MV-4-11 (cell line): ENCODE results near the gene GABRA5.
A peak's percentile ranks its signal among the peaks of the same experiment; 100 is the strongest.
"Not testable (repeated sequence)": the region's sequence is repeated elsewhere in the genome, so short reads cannot be mapped to it uniquely, and the experiment has no call there.

Experiments
- DNase-seq: peaks from one replicate; lab custom pipeline; 2025; lab: John Stamatoyannopoulos, UW

GABRA5 gene

GRCh38 chr15:26866298-26867199 is at the start of gene GABRA5:
TSS of gene GABRA5 (plus strand) at chr15:26867062. CDS start at chr15:26869249, 2,187 bp downstream.
- no peak for DNase-seq

DNA sequence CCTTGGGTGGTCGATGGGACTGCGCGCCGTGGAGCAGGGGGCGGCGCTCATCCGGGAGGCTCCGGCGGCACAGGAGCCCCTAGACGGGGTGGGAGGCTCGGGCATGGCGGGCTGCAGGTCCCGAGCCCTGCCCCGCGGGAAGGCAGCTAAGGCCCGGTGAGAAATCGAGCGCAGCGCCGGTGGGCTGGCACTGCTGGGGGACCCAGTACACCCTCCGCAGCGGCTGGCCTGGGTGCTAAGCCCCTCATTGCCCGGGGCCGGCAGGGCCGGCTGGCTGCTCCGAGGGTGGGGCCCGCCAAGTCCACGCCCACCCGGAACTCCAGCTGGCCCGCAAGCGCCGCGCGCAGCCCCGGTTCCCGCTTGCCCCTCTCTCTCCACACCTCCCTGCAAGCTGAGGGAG is 35.7 kb upstream of the GABRA5 start:
- DNase-seq = not testable (repeated sequence)

GRCh38 chr15:26831951-26832350 is 34.9 kb upstream of the GABRA5 start:
- no peak for DNase-seq

DNA sequence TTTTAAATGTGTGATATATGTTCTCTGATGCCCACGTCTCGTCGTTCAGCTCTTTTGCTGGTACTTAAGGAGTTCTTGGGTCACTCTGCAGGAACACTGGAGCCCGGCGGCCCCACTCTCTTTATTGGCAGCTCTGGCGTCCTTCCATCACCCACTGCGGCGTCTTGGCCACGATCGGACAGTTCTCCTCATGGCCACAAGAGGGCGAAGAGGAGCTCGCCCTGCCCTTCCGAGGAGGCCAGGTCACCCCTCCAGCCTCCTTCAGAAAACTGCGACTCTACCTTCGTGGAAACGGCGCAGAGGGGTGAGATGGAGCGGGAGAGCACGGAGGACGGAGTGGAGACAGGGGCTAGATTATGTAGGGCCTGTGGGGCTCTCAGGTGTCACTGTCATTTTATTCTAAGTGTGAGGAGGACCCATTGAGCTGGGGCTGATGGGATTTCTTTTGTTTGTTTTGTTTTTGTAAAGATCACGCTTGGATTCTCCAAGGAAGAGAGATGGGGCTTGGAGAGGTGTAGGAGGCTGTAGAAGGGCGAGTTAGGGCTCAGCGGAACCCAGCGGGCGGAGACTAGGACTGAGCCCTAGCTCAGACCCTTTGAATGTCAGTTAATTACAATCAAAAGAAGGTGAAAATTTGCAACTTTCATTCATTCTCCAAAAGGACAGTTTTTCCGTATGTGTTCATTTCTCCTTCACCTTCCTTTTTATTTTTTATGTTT is 28.0 kb upstream of the GABRA5 start:
- no peak for DNase-seq

GRCh38 chr15:26841514-26841913 is 25.3 kb upstream of the GABRA5 start:
- DNase-seq = no peak

- DNase-seq = no peak
Observed at GRCh38 chr15:26841941-26842340, 24.9 kb upstream of the GABRA5 start.

DNA sequence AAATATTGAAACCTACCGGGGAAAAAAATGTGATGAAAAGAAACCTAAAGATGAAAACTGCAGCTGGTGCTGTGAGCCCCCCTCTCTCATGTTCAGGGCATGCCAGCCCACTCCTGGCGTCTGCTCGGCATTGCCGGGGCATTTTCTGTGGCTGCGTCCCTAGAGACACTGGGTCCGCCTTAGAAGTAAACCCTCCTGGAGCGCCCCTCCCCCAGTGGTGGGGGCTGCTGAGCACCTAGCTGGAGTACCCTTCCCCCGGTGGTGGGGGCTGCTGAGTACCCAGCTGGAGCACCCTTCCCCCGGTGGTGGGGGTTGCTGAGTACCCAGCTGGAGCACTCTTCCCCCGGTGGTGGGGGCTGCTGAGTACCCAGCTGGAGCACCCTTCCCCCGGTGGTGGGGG is 24.5 kb upstream of the GABRA5 start:
- no peak for DNase-seq

DNA sequence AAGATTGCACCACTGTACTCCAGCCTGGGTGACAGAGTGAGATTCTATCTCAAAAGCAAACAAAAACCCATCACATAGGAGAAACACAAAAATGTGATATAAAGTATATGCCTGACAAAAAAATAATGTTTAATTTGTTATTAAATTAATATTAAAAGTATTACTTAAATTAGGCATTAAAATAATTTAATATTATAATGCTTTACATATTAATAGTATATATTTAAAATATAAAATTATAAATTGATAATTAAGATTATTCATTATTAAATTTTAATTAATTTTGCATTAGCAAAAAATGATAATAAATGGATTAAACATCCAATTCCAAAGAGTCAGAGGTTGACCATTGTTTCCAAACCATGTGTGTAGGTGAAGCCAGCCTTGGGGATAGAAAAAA is 22.0 kb upstream of the GABRA5 start:
- no peak for DNase-seq

GRCh38 chr15:26848498-26848897 is 18.4 kb upstream of the GABRA5 start:
- DNase-seq = peak; percentile 73

DNA sequence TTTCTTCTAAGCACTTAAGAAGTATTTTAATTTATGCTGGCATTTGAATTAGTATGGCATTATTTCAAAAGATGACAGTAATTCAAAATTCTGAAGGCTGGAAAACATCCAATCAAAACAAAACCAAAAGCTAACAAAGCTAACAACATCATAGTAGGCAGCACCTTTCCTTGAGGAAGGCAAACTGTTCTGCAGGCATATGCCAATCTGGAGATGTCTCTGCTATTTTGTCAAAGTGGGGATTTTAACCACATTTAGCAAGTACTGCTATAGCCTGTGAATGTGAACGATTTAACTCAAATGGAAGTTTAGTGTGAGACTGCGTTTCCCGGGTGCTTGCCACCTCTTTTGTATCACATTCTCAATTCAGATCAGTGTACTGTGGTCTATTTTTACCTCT is 16.7 kb upstream of the GABRA5 start:
- DNase-seq = no peak

DNA sequence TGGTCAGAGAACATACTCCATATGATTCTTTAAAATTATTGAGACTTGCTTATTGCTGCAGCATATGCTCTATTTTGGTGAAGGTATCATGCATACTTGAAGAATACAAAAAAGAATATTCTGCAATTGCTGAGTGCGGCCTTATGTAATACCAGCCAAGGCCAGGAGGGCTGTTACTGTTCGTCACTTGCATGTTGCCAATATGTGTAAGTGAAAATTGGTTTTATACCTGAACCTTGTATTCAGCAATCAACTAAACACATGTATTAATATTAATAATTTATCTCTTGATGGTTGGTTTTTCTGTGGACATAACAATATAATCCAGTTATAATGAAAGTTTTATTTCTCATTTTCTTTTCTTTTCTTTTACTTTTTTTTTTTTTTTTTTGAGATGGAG is 13.9 kb upstream of the GABRA5 start:
- no peak for DNase-seq

- DNase-seq = no peak
Observed at GRCh38 chr15:26854435-26854834, 12.4 kb upstream of the GABRA5 start.

- DNase-seq = peak; percentile 74
Observed at GRCh38 chr15:26864664-26865191, 2.1 kb upstream of the GABRA5 start.

DNA sequence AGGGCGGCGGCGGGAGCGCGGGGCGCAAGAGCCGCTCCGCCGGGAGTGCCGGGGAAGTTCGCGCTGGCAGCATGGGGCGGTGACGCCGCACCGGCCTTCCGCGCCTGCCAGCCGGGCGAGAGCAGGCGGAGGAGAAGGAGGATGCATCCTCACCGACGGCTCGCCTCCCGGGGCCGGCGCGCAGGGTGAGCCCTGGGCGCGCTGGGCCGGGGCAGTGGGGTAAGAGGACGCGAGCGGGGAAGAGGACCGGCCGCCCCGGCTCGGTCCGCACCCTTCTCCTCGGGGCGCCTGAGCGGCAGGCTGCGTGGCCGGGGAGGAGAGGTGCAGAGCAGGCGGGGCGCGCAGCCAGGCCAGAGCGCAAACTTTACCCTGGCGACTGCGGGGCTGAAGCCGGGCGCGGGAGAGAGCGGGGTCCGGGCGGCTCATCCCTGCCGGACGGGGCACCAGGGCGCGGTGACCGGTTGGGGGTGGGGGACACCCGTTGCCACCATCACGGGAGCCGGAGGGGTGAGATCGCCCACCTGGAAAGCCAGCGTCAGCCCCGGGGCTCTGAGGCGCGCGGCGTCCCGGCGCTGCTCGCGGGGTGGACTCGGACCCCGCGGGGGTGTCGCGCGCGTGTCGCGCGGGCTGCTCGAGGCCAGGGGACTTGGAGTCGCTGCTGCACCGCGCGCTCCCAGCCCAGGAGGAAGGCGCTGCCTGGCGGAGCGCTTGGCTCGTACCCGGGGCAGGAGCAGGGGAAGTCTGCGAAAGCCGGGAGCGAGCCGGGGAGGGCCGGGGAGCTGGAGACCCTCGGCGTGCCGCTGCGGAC is 542 bp downstream of the GABRA5 start:
- no peak for DNase-seq

GRCh38 chr15:26868029-26868685 is 1.3 kb downstream of the GABRA5 start:
- DNase-seq = no peak

DNA sequence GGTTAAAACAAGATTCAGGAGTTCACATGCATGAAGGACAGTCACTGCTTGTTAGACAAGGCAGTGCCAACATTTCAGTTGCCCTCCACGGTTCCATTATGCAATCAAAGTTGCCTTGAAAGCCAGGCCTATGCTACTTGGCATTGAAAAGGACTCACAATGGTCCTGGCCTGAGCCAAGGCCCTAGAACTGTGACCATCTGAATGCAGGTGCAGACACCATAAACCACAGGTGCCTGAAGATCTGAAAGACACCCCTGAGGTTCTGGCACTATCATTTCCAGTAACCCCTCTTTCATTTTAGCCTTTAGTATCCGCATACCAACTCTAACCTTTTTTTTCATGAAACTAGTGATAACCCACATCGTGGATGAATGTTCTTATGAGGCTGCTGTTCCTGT is 2.8 kb downstream of the GABRA5 start:
- DNase-seq = no peak

DNA sequence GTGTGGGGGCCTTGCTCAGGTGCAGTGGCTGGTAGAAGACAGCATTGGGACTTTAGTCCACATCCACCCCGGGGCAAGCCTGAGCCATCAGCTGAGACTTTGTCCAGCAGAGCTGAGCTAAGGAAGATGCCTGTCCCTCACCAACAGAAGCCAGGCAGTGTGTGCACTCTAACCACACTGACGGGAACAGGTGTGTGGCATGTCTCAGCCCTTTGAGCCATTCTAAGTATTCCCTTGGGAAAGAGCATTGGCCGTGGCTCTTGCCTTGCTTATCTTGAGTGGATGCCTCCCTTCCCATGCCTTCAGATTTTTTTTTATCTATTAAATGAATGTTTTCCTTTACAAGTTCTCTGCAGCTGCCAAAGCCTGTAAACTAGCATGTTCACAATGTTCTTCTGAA is 3.5 kb downstream of the GABRA5 start:
- no peak for DNase-seq

GRCh38 chr15:26872206-26872605 is 5.3 kb downstream of the GABRA5 start:
- no peak for DNase-seq

DNA sequence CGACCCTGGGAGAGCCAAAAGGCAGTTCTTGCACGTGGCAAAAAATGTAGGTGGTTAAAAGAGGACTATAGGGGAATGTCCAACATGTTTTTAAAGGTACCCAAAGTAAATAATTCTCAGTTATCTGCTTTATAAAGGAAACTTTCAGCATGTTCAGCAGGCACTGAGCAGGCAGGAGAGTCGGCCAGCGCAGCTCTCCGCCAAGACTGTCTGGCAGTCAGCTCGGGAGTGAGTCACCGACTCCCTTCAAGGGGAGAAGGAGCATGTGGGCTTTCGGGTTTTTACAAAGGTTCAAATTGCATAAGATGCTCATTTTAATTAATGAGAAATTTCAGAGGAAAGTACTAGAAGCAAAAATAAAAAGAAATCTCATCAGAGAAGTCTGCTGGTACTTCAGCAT is 7.0 kb downstream of the GABRA5 start:
- DNase-seq = no peak

DNA sequence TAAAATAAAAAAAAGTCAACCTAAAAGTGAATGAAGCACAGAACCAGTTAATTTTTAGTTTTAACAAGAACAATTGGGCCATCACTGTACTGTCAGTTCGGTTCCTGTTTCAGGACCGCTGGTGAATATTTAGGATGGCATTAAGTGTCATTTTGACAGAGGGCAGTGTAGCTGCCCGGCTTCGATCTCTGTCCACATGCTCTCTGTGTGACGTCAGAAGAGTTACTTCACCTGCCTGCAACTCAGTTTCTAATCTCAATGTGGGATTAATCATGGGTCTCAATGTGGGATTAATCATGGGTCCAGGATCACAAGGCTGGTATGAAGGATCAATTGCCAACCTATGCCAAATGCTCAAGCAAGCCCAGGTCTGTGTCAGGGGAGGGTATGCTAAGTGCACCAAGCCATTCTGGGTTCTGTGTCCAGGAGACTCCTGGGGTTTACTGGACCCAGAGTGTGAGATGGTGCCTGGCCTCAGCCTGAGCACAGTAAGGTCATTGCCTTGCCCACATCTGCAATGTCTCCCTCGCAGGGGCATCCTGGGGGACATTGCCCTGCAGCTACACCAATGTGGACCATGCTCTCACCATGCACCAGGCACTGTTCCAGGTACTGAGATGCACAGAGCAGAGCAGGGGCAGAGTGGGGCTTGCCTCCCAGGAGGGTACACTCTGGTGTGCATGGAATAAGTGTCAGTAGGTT is 8.1 kb downstream of the GABRA5 start:
- no peak for DNase-seq

DNA sequence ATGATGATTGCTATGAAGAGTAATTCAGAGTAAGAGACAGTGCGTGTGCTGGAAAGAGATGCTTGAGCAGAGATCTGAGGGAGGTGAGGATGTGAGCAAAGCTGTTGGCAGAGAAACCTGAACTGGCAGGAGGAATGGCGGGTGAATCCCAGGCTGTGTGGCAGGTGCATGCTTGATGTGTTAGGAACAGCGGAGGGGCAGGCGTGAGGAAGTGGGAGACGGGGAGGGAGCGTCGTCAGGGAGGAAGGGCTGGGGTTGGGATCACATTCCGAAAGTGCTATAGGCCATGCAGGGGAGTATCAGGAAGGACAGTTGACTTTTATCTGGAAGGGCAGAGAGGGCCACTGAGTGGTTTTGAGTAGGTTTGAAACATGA is 8.6 kb downstream of the GABRA5 start:
- no peak for DNase-seq
